Measurements from ENCODE around the gene ULK3.

The ULK3 gene

DNA sequence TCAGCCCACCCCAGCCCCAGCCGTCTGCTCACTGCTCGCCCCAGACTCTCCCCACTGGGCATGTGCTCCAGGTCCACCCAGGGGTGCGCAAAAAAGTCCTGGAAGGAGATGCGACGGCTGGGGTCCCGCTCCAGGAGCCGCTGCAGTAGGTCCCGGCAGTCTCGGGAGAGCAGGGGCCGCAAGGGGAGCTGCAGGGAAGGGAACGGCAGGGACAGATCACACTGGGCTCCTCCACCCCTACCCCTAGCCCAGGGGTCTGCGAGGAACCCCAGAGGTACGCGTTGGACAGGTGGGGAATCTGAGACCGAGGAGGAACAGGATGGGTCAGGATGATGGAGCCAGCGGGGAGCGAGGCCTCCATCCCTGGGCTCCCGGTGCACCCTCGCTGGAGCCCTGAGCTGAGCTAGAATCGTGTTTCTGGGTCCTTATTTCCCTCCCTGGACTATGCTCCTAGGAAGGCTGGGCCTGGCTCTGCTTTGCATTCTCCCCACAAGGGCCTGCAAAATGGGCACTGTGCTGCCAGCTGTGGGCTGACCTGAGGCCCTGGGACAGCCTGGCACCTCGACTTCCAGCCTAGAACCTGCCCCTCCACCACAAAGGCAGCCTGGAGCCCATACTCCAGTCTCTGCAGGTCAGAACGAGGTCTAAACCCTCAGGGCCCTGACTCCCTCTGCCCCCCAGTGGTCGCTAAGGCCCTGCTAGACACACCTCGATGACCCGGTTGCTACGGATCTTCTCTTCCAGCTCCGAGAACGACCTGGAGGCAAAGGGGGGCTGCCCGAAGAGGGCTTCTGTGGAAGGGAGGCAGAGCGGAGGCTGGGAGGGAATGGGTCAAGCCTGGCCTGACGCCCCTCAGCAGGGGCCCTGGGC is 3.2 kb downstream of the ULK3 start:
- DNase-seq, result no peak

GRCh38 chr15:74838746-74839525 is 4.0 kb downstream of the ULK3 start:
- no peak for DNase-seq

- DNase-seq, result no peak
Measured at GRCh38 chr15:74838137-74838516, 4.8 kb downstream of the ULK3 start.

DNA sequence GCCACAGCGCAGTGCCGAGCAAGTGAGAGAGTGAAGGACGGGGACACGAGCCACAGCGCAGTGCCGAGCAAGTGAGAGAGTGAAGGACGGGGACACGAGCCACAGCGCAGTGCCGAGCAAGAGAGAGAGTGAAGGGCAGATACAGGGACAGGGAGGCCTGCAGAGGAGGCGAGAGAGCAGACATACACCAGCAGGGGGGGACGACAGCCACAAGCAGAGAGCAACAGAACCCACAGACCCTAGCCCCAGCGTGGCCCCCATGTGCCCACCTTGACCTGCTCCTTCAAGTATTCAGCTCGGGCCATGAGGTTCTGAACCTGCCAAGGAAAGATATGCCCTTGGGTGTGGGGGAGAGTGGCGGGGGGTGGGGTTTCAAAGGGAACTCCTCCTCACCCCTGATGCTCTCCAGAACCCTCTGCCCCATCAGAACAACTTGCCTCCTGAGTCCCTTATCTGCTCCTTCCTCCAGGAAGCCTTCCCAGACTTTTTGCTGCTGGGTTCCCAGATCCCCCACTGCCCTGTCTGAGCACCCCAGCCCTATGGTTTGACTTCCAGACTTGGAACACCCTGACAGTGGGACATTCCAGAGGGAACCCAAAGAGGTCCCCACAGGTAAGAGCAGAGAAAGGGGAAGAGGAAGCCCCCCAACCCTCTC is 5.3 kb downstream of the ULK3 start:
- DNase-seq, result no peak

- DNase-seq, result no peak
Measured at GRCh38 chr15:74836846-74837245, 6.1 kb downstream of the ULK3 start.

DNA sequence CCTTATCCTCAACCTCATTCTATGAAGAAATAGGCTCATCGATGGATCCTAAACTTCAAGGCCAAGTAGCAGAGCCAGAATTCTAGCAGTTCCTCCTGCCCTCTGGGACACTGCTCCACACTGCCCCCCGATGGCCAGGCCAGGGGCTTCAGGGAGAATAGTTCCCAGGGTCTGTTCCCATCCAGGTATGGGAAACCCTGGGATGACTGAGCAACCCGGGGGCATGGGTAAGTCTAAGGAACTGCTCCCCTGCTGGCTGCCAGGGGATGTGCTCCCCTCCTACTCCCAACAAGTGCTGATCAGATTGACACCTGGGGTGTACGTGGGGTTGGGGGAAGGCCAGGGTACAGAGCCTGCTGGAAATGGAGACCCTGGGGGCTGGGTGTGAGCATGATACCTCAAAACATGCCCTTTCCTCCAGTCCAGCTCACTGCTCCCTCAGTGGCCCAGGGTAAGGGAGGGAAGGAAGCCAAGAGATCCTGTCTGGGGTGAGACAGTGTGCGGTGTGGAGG is 7.6 kb downstream of the ULK3 start:
- DNase-seq, result no peak

- DNase-seq, result no peak
Measured at GRCh38 chr15:74833376-74834107, 9.4 kb downstream of the ULK3 start.

GRCh38 chr15:74832826-74833225 is 10.1 kb downstream of the ULK3 start:
- no peak for DNase-seq

- no peak for DNase-seq
Measured at GRCh38 chr15:74831813-74832495, 11.0 kb downstream of the ULK3 start.

DNA sequence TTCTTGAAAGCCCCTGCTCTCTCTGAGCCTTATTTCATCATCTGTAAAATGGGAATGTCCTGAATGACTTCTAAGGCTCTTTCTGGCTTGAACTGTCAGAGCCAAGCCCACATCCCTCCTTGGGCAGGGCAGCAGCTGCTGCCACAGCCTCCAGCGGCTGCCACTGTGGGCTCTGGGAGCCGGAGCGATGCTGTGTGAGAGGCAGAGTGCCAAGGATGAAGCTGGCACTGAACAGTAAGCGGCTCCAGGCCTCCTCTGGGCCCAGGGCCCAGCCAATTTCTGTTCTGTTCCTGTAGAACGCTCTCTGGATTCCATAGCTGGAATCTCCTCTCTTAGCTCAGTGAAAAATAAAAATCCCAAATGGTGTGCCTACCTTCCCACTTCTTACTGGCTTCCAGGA is 12.1 kb downstream of the ULK3 start:
- no peak for DNase-seq

DNA sequence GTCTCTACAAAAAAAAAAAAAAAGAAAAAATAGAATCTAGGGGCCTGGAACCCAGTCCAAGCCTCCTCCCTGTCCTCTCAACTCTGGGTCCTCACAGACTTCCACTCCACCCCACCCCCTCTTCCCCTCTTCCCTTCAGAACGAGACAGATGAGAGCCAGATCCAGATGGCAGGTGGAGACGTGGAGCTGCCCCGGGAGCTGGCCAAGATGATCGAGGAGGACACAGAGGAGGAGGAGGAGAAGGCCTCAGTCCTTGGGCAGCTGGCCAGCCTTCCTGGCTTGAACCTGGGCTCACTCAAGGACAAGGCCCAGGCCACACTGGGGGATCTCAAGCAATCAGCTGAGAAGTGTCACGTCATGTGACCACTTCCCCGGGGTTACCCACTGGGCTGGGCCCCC is 13.0 kb downstream of the ULK3 start:
- DNase-seq, result no peak

GRCh38 chr15:74829486-74829885 is 13.5 kb downstream of the ULK3 start:
- DNase-seq, result no peak

GRCh38 chr15:74828835-74829234 is 14.1 kb downstream of the ULK3 start:
- DNase-seq, result no peak

DNA sequence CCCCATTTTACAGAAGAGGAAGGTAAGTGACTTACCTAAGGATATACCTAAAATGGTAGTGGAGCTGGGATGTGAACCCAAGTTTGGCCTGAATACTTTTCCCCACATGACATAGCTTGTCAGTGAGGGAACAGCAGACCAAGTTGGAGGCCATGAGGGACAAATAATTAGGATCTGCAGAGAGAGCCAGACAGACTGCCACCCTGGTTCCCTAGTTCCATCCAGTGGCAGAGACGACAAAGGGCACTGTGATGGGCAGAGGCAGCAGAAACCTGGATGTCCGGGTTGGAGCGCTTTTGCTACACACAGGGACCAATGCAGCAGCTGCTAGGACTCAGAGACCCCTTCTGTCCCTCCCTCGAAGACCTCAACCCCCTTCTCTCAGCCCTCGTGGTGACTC is 15.3 kb downstream of the ULK3 start:
- DNase-seq, result no peak

GRCh38 chr15:74826921-74827320 is 16.0 kb downstream of the ULK3 start:
- no peak for DNase-seq

DNA sequence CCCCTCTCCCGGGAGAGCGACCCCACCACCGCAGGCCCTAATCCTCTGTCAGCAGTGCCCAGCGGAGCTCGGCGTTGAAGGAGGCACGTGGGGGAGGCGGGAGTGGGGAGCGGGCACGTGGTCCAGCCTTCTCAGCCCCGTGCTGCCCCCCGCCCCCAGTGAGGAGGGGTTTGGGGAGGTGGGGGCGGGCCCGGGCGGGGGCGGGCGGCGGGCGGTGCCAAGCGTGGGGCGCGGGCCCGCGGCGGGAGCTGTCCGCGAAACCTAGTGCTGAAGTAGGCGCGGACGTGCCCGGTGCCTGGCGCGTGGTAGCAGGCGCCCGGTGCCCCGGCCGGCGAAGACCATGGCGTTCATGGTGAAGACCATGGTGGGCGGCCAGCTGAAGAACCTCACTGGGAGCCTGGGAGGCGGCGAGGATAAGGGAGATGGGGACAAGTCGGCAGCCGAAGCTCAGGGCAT is 16.6 kb downstream of the ULK3 start, which contains the start of gene CPLX3:
TSS of gene CPLX3 (plus strand) at position 264 of the 456 bp plus-strand sequence. CDS start at position 341, 77 bp downstream.
- DNase-seq, result no peak

DNA sequence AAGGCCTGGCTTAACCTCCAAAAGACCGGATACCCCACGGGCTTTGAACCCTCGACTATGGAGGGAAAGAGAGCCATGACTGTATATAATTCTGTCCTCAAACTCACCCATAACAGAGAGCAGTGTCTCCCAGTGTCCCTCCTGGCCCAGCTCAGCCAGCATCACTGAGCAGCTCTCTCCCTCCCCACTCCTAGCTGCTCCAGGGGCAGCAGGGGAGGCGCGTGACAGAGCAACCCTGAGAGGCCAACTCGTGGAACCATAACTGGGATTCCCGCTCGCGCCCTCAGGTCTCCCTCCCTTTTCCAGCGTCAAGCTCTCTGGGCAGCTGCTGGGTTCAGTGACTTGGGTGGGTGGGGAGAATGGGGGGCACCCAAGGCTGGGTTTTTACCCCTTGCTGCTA is 17.1 kb downstream of the ULK3 start:
- no peak for DNase-seq

DNA sequence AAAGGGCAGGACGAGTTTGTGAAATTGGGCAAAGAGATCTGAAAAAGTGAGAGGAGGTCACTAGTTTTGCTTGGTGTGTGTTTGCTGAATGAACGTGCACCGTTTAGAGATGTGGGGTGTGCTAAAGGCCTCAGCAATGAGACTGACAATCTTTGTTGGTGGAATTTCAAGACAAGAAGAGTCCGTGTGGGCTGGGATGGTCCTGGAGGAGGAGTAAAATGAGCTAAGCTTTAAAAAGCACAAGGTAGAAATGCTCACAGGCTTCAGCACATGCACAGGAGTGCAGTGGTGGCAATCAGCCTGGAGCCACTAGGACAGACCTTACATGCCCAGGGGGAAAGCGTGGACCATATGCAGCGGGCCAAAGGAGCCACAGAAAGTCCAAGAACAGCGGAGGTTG is 18.0 kb downstream of the ULK3 start:
- DNase-seq, result no peak

DNA sequence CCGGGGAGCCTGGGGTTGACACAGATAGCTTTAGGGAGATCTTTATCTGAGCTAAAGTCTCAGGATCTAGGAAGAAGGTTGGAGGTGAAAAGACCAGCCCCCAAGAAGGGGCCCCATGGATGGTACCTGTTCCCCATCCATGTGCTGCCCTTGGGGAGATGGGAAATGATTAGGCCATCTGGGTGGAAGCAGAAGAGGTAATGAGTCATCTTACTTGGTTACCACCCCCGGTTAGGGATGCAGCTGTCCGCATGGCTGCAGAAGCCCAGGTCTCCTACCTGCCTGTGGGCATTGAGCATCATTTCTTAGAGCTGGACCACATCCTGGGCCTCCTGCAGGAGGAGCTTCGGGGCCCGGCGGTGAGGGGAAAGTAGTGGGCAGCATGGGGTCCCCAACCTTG is 19.6 kb downstream of the ULK3 start:
- DNase-seq, result no peak

- DNase-seq, result no peak
Measured at GRCh38 chr15:74822233-74822632, 20.7 kb downstream of the ULK3 start.

- no peak for DNase-seq
Measured at GRCh38 chr15:74821790-74822158, 21.2 kb downstream of the ULK3 start.

Data from GOT3 (cell line).